ENCODE results near the gene PAXIP1. TPM values are rescaled to one million over a fixed set of nuclear protein-coding genes. Genes with fewer than 3 reads are reported as not detected.
A peak's percentile ranks its signal among the peaks of the same experiment; 100 is the strongest.
"Not testable (repeated sequence)": the region's sequence is repeated elsewhere in the genome, so short reads cannot be mapped to it uniquely, and the experiment has no call there.

Gene PAXIP1
- 10 to 100 TPM; 29.0 to 32.0 TPM for total RNA-seq

GRCh38 chr7:155003092-155003375, at the start of gene PAXIP1:
Gene PAXIP1, minus strand, starts transcription at chr7:155003124. Its CDS starts 195 bp downstream, at chr7:155002929.
- Mint-ChIP-seq H3K36me3 (peaks cover 5% of the 10 kb centered on the region), H3K27ac (peak within 1 kb of the TSS; percentile 92), H3K4me1 (peaks cover 12% of the 10 kb centered on the region), H3K9me3 (no peaks in the 10 kb centered on the region), H3K27me3 (no peaks in the 10 kb centered on the region), H3K4me3 (peak within 1 kb of the TSS; percentile 92)
- ATAC-seq (ENCODE audit: low read depth), result peak; percentile 68
- DNase-seq, result peak; percentile 92
- POLR2A ChIA-PET, result interaction anchor here (0.7 to 1.7 kb wide), 10 partner anchors 11 to 641 kb away, joined by 3 to 15 read pairs (median 4); partner anchors contain the start of genes INSIG1 and RBM33

GRCh38 chr7:155051355-155051754, 48.4 kb upstream of the PAXIP1 start:
- H3K4me3 Mint-ChIP-seq, result no peak overlapping the region
- DNase-seq (no peak), ATAC-seq (ENCODE audit: low read depth) (no peak)
- POLR2A ChIA-PET, result no interaction called here
- H3K27ac Mint-ChIP-seq, result no peak overlapping the region
- no peaks in the 10 kb centered on the region for H3K4me1 Mint-ChIP-seq
- no peaks in the 10 kb centered on the region for H3K9me3 Mint-ChIP-seq
- H3K36me3 Mint-ChIP-seq, result no peaks in the 10 kb centered on the region
- H3K27me3 Mint-ChIP-seq, result peaks cover 3% of the 10 kb centered on the region

GRCh38 chr7:155048006-155048405, 45.1 kb upstream of the PAXIP1 start:
- no peak for DNase-seq
- Mint-ChIP-seq H3K27ac (no peak overlapping the region), H3K9me3 (no peaks in the 10 kb centered on the region), H3K27me3 (peaks cover 8% of the 10 kb centered on the region), H3K4me1 (no peaks in the 10 kb centered on the region), H3K36me3 (no peaks in the 10 kb centered on the region), H3K4me3 (no peak overlapping the region)
- POLR2A ChIA-PET, result no interaction called here
- no peak for ATAC-seq (ENCODE audit: low read depth)

GRCh38 chr7:155043756-155044155, 40.8 kb upstream of the PAXIP1 start:
- no peak for DNase-seq
- Mint-ChIP-seq H3K4me1 (no peaks in the 10 kb centered on the region), H3K4me3 (no peak overlapping the region), H3K9me3 (no peaks in the 10 kb centered on the region), H3K27ac (no peak overlapping the region), H3K27me3 (peaks cover 9% of the 10 kb centered on the region), H3K36me3 (no peaks in the 10 kb centered on the region)
- ATAC-seq (ENCODE audit: low read depth), result no peak
- POLR2A ChIA-PET, result no interaction called here

- Mint-ChIP-seq H3K4me3 (no peak overlapping the region), H3K27ac (no peak overlapping the region), H3K27me3 (peaks cover 10% of the 10 kb centered on the region), H3K4me1 (no peaks in the 10 kb centered on the region), H3K36me3 (no peaks in the 10 kb centered on the region), H3K9me3 (no peaks in the 10 kb centered on the region)
- DNase-seq (no peak), ATAC-seq (ENCODE audit: low read depth) (no peak)
- POLR2A ChIA-PET, result no interaction called here
Measured at GRCh38 chr7:155038335-155038734, 35.4 kb upstream of the PAXIP1 start.

GRCh38 chr7:155034495-155034894, 31.6 kb upstream of the PAXIP1 start:
- H3K9me3 Mint-ChIP-seq; H3K27ac Mint-ChIP-seq; POLR2A ChIA-PET; DNase-seq; H3K36me3 Mint-ChIP-seq; H3K4me1 Mint-ChIP-seq; ATAC-seq (ENCODE audit: low read depth); H3K4me3 Mint-ChIP-seq: not testable (repeated sequence)
- peaks cover 21% of the 10 kb centered on the region for H3K27me3 Mint-ChIP-seq

- no peaks in the 10 kb centered on the region for H3K36me3 Mint-ChIP-seq
- no peaks in the 10 kb centered on the region for H3K4me1 Mint-ChIP-seq
- POLR2A ChIA-PET, result interaction anchor here (0.6 kb wide), 1 partner anchor 34 kb away, joined by 5 read pairs; no protein-coding TSS in a partner anchor
- H3K27ac Mint-ChIP-seq, result no peak overlapping the region
- H3K9me3 Mint-ChIP-seq, result no peaks in the 10 kb centered on the region
- no peak for ATAC-seq (ENCODE audit: low read depth)
- H3K4me3 Mint-ChIP-seq, result no peak overlapping the region
- H3K27me3 Mint-ChIP-seq, result peaks cover 21% of the 10 kb centered on the region
- no peak for DNase-seq
Measured at GRCh38 chr7:155032978-155033377, 30.1 kb upstream of the PAXIP1 start.

- peaks cover 4% of the 10 kb centered on the region for H3K9me3 Mint-ChIP-seq
- no peak for ATAC-seq (ENCODE audit: low read depth)
Measured at GRCh38 chr7:155027879-155028278, 25.0 kb upstream of the PAXIP1 start.

GRCh38 chr7:155021699-155022145, 18.8 kb upstream of the PAXIP1 start:
- no peaks in the 10 kb centered on the region for H3K36me3 Mint-ChIP-seq
- peaks cover 2% of the 10 kb centered on the region for H3K27me3 Mint-ChIP-seq
- ATAC-seq (ENCODE audit: low read depth), result no peak
- DNase-seq, result no peak
- H3K9me3 Mint-ChIP-seq, result no peaks in the 10 kb centered on the region
- no peak overlapping the region for H3K4me3 Mint-ChIP-seq
- H3K4me1 Mint-ChIP-seq, result no peaks in the 10 kb centered on the region
- POLR2A ChIA-PET, result no interaction called here
- H3K27ac Mint-ChIP-seq, result no peak overlapping the region

More at GRCh38 chr7:155027879-155028278, 25.0 kb upstream of the PAXIP1 start:
- no peak overlapping the region for H3K4me3 Mint-ChIP-seq
- H3K27ac Mint-ChIP-seq, result no peak overlapping the region
- H3K27me3 Mint-ChIP-seq, result peaks cover 13% of the 10 kb centered on the region
- H3K36me3 Mint-ChIP-seq, result peaks cover 4% of the 10 kb centered on the region
- POLR2A ChIA-PET, result no interaction called here
- no peak for DNase-seq
- H3K4me1 Mint-ChIP-seq, result peaks cover 7% of the 10 kb centered on the region

GRCh38 chr7:155020996-155021395, 18.1 kb upstream of the PAXIP1 start:
- POLR2A ChIA-PET, result no interaction called here
- H3K36me3 Mint-ChIP-seq, result no peaks in the 10 kb centered on the region
- DNase-seq (no peak), ATAC-seq (ENCODE audit: low read depth) (no peak)
- H3K27ac Mint-ChIP-seq, result no peak overlapping the region
- H3K27me3 Mint-ChIP-seq, result peaks cover 4% of the 10 kb centered on the region
- no peaks in the 10 kb centered on the region for H3K9me3 Mint-ChIP-seq
- H3K4me3 Mint-ChIP-seq, result no peak overlapping the region
- H3K4me1 Mint-ChIP-seq, result no peaks in the 10 kb centered on the region

GRCh38 chr7:155017834-155018233, 14.9 kb upstream of the PAXIP1 start:
- H3K4me1 Mint-ChIP-seq, result no peaks in the 10 kb centered on the region

GRCh38 chr7:155011086-155011485, 8.2 kb upstream of the PAXIP1 start:
- no peak for DNase-seq
- no peaks in the 10 kb centered on the region for H3K36me3 Mint-ChIP-seq
- peaks cover 5% of the 10 kb centered on the region for H3K4me1 Mint-ChIP-seq
- H3K9me3 Mint-ChIP-seq, result no peaks in the 10 kb centered on the region
- POLR2A ChIA-PET, result no interaction called here
- no peak overlapping the region for H3K27ac Mint-ChIP-seq
- no peak for ATAC-seq (ENCODE audit: low read depth)
- H3K4me3 Mint-ChIP-seq, result no peak overlapping the region
- H3K27me3 Mint-ChIP-seq, result peaks cover 4% of the 10 kb centered on the region

More at GRCh38 chr7:155017834-155018233, 14.9 kb upstream of the PAXIP1 start:
- Mint-ChIP-seq H3K4me3 (no peak overlapping the region), H3K36me3 (no peaks in the 10 kb centered on the region), H3K9me3 (no peaks in the 10 kb centered on the region), H3K27me3 (peaks cover 8% of the 10 kb centered on the region), H3K27ac (no peak overlapping the region)
- ATAC-seq (ENCODE audit: low read depth) (no peak), DNase-seq (no peak)
- POLR2A ChIA-PET, result no interaction called here

GRCh38 chr7:155009570-155010157, 6.7 kb upstream of the PAXIP1 start:
- peak; percentile 47 for ATAC-seq (ENCODE audit: low read depth)
- peaks cover 4% of the 10 kb centered on the region for H3K27me3 Mint-ChIP-seq
- H3K4me1 Mint-ChIP-seq, result peaks cover 5% of the 10 kb centered on the region
- H3K36me3 Mint-ChIP-seq, result peaks cover 2% of the 10 kb centered on the region
- H3K27ac Mint-ChIP-seq, result no peak overlapping the region
- DNase-seq, result no peak
- no peak overlapping the region for H3K4me3 Mint-ChIP-seq
- H3K9me3 Mint-ChIP-seq, result no peaks in the 10 kb centered on the region
- POLR2A ChIA-PET, result no interaction called here

- DNase-seq, result no peak
- no peak for ATAC-seq (ENCODE audit: low read depth)
- Mint-ChIP-seq H3K9me3 (no peaks in the 10 kb centered on the region), H3K4me1 (peaks cover 12% of the 10 kb centered on the region), H3K27ac (no peak overlapping the region), H3K36me3 (peaks cover 3% of the 10 kb centered on the region), H3K27me3 (no peaks in the 10 kb centered on the region), H3K4me3 (no peak overlapping the region)
- POLR2A ChIA-PET, result no interaction called here
Measured at GRCh38 chr7:155007947-155008346, 5.0 kb upstream of the PAXIP1 start.
